ENCODE results near the gene GIGYF2.

Gene GIGYF2

DNA sequence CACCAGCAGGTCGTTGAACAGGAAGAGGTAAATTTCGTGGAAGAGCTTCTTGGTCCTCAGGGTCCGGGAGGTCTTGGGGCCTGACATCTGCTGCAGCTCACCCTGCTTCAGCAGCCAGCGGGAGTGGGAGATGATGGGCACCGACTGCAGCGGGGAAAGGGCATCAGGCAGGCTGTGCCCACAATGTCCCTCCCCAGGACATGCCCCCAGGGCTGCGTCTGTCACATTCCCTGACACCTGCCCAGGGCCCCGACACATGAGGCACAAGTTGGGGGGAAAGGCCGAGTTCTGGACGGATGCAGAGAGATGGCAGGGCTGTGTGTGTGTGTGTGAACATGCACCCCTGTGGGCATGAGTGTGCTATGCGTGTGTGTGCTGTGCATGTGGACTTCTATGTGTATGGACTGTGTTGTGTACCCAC is 186.9 kb downstream of the GIGYF2 start:
- no peak for DNase-seq

DNA sequence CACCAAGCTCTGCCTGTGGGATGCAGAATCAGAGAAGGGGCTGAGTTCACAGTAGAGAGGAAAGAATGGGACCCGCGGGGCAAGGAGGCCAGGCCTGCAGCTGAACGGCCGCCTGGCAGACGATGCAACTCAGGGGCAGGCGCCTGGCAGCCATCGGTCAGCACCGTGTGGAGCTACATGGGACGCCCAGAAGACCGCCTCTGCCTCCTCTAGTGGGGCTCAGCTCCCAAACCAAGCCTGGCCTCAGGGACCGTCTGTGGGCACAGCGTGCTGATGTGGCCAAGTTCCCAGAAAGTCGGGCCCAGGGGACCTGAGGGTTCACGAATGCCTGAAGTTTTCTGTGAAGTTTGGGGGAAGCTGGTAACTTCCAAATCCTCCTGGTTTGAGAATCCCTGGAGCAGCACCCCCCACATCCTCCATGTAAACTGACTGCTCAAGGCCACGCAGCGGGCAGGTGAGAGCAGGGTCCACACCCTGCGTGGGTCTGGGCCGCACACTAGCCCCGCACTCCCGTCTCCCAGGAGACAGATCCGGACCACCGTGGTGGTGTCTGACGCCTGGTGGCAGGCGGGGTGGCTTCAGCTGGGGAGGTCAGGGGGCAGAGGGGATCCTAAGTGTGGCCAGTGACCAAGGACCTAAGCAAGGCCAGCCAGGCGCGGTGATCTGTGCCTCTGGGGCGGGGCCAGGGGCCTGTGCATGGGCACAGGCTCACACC is 187.6 kb downstream of the GIGYF2 start:
- DNase-seq = no peak

DNA sequence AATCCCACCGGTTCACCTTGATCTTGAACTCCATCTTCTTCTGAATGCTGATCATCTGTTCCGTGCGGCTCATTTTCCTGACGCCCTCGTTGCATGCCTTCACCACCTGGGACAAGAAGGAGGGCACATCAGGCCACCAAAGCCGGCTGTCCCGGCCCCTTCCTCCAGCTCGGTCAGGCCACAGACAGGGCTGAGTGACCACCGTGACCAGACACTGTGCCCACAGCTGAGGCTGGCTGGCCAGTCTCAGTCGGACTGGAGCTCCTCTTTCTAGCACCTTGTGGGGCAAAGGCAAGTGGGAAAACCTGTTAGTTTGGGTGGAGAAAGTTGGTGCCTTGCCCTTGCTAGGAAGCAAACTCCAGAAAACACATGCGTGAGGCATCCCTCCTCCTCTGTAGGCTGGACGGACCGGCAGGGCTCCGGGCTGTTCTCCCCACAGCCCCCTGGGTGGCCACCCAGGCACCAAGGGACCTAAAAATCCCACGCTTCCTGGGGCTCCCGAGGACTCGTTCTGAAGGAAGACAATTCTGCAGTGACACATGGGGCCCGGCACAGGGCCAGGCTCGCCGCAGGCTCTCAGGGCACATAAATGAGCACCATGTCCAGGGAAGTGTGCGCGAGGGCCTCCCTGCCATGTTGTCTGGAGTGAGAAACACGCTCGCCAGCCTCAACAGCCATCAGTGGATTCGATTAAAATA is 188.3 kb downstream of the GIGYF2 start:
- no peak for DNase-seq

DNA sequence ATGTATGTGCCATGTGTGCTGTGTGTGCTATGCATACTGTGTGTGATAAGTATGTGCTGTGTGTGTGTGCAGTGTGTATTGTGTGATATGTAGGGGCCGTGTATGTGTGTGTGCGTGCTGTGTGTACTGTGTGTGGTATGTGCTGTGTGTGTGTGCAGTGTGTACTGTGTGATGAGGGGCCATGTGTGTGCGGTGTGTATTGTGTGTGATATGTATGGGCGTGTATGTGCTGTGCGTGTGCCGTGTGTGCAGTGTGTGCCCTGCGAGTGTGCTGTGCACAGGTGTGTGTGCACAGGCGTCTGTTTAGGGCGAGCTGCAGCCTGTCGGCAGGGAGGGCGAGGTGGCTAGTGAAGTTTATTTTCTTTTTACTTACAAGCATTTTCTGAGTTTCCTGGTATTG is 189.0 kb downstream of the GIGYF2 start:
- DNase-seq = no peak

DNA sequence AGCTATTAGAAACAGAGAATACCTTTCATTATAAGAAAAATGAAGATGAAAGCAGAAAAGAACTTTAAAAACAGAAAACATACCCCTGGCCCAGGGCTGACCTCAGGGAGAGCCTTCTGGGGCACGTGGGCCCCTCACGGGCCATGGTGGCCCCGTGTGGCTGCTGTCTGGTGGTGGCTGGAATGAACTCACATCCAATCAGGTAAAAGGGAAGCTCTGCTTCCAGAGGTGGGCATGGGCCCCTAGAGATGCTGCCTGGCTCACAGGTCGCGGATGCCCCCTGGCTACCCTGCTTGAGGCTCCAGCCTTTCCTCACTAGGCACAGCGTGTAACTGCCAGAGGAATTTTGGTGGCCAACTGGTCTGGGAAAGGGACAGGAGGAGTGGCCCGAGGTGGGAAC is 189.5 kb downstream of the GIGYF2 start:
- DNase-seq = no peak

DNA sequence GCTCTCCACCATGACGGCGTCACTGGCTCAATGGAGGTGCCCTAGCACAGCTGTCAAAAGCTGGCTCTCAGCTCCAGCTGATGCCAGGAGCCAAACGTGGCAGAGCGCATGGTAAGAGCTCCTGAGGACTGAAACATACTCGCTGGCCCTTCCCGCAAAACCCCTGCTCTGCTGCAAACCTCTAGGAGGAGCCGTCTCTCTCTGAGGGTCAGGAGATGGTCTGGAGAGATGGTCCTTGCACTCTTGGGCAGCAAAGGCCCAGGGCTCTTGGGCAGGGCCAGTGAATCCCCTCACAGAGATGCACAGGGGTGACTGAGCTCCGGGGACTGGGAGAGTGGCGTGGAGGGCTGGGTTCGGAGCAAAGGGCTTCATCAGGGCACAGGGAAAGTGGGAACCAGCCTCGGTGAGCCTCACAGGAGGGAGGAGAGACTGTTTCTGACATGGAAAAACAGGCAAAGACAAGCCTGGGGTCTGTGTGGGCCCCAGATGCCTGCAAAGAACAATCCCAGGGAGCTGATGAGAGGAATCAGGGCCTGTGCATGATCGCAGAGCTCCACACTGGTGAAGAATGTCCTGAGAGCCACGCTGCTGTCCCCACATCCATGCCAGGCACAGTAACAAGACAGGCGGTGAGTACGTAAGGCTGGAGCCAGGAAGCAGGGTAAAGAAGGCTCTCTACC is 190.2 kb downstream of the GIGYF2 start:
- DNase-seq = no peak

DNA sequence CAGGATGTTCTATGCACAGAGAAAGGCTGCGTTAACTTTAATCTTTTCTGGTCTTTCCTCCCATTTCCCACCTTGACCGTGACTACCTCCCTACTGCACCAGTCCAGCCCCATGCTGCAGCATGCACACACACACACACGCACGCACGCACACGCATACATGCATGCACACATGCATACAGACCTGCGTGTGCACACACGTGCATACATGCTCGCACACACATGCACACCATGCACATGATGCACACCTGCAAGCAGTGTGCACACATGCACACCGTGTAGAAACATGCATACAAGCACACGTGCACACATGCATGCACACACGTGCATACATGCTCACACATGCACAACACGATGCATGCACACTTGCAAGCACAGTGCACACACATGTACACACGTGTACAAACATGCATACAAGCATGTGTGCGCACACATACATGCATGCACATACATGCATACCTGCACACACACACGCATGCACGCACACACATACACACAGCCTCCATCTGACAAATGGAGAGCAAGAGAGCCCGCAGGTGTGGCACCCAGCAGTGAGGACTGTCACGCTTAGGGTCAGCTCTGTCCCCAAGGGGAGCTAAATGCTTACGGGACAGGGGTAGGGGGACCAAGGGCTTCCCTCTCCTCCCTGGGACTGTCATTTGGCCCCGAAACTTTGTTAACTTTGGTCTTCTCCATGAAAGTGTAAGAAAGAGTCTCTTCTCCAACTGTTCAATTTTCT is 191.1 kb downstream of the GIGYF2 start:
- no peak for DNase-seq

DNA sequence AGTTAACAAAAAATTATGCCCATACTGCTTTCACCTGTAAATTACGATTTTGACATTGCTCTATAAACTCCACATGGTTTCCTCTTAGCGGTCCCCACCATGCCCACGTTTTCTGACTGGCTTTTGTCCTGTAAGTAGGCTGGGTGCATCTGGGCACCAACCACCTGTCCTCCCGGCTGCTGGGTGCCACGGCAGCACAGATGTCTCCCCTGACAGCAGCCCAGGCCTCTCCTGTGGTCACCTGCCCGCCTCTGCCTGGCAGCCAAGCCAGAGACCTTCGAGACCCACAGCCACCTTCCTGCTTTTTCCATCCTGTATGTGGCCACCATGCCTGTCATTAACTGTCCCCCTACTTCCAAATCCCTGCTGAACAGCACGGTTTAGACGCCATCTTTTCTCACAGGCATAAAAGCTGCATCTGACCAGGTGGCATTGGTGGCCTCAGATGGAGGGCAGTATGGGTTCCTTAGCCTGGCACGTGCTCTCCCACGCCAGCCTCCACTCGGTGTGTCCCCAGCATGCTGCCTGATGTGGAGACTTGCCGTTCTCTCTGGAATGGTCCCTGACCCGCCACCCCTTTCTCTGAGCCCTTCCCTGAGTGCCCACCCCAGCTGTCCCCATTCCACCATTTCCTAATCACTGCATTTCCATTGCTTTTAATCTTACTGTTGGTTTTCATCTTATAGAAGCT is 191.9 kb downstream of the GIGYF2 start:
- no peak for DNase-seq

DNA sequence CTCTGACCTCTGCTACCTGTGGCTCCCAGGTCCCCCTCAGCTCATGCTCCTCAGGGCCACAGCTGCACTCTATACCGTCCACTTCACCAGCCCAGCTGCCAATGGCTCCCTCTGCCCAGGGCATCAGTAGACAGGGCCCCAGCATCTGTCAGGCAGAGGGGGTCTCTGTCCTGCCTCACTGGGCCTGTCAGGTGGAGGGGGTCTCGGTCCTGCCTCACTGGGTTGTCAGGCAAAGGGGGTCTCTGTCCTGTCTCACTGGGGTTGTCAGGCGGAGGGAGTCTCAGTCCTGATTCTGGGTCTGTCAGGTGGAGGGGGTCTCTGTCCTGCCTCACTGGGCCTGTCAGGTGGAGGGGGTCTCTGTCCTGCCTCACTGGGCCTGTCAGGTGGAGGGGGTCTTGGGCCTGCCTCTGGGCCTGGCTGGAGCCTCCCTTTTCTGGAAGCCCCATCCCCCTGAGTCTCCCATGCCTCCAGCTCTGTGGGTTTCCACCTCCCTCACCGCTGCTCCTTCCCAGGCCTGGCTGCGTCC is 192.8 kb downstream of the GIGYF2 start:
- DNase-seq = no peak

DNA sequence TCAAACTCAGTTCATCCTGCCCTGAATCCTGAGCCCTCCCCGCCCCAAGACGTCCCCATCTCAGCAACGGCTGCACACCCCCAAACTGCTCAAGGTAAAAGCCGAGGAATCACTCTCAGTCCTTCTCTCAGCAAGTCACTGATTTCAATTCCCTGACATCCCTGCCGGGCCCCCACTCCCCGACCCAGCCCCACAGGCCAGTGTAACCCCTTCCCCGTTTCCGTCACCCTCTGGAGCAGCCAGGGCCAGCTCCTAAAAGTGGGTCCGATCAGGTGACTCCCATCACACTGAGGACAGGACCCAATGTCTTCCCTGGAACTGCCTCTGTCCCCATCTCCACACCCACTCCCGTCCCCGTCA is 193.4 kb downstream of the GIGYF2 start:
- DNase-seq = no peak

DNA sequence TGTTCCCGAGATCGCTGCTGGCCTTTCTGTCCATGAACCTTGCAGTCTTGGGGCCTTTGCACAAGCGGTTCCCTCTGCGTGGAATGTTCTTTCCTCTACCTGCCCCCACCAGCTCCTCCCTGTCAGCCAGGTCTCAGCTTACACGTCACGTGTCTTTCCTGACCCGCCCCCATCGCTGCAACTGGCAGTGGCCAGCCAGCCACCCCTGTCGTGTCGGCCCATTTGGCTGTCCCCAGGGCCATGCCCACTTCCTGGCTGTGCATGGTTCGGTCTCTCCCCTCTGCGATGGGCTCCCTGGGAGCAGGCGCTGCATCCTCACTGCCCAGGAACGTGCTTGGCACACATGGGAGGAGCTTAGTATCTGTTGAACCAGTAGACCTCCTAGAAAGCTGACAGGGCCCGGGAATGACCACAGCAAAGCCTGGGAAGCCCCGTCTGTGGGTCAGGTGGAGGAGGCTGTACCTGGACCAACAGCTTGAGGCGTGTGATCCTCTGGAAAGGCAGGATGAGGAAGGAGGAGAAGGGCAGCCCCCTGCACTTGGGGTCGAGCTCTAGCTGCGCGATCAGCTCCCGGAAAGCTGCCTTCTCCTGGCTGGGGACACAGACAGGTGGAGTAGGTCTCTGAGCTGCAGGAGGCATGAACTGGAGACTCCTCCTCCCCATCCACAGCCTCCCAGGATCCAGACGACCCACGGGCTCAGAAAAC is 193.9 kb downstream of the GIGYF2 start:
- DNase-seq = no peak

DNA sequence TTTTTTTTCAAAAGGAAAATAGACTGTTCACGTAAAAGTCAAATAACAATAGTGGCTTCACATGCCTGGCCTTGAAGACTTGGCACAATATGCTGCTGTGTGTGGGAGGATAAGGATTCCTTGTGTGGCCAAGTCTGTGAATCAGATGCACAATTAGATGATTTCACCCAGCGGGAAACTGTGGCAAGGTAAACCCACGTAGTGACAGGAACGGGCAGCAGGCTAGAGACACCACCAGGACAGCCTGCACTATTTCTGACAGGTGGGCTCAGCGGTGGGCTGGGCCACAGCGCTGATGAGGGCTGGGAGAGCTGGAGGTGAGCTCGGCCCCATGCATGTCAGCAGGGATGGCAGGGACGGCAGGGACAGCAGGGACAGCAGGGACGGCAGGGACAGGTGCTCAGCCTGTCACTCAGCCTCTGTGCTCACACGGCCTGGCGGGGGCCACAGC is 194.5 kb downstream of the GIGYF2 start:
- no peak for DNase-seq

DNA sequence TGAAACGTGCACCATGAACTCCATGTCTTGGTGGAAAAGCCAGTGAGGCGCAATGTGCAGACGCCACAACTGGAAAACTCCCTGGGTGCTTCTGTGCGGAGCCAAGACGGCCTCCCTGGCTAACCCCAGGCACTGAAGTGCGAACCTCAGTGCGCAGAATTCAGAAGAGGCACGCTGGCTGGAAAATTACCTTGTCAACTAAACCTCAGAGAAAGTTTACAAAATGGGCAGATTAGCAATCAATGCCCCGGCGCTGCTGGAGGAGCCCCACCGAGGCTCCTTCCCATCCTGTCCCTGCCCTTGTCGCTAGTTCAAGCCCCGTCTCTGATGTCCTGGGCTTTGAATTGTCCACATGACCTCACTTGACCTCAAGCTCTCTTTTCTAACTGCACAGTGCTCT is 195.1 kb downstream of the GIGYF2 start:
- DNase-seq = no peak

DNA sequence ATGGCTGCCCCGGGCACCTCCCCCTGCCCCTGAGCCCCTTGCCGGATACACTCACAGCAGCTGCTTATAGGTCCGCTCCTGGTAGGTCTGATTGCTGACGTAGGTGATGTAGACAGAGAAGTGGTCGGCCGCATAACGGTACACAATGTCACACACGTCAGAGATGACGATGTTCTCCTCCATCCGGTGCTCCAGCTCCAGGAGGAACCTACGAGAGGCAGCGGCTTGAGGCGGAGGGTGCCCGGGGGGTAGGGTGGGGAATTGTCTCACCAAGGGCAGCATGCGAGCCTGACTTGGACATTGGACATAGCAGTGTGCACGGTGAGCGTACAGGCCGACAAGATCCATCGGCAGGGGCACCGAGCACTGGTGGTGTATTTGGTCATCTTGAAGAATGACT is 195.7 kb downstream of the GIGYF2 start:
- no peak for DNase-seq

DNA sequence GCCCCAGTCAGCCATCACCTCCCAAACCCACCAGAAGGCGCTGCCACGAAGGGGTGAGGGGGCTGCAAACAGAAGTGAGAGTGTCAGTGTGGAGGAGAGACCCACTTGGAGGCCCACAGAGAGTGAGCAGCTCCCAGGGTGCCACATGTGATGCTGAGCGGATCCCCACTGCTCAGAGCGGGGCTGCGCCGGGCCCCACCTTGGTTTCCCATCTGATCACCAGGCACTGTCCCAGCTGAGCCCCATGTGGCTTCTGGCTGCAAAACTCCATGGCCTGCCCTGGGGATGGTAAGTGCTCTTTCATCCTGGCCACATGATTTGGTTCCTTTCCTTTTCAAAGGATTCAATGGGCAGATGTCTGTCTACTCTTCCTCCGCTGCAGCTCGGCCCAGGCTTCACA is 196.7 kb downstream of the GIGYF2 start:
- no peak for DNase-seq

DNA sequence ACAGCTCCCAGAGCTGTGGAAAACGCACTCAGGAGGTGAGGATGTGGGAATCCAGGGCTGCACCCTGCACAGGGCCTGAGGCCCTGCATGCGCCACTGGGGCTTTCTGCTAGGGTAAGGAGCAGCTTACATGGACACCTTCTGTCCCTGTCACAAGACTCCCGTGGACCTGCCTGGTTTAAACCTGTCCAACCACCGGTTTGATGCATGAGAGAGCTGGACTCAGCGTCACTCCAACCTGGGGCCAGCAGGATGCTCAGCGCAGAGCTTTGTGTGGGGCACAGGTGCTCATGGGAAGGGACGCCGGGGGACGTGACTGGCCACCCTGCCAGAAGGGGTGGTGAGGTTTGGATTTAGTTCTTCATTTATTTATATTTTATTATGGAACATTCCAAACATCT is 197.1 kb downstream of the GIGYF2 start:
- DNase-seq = no peak

DNA sequence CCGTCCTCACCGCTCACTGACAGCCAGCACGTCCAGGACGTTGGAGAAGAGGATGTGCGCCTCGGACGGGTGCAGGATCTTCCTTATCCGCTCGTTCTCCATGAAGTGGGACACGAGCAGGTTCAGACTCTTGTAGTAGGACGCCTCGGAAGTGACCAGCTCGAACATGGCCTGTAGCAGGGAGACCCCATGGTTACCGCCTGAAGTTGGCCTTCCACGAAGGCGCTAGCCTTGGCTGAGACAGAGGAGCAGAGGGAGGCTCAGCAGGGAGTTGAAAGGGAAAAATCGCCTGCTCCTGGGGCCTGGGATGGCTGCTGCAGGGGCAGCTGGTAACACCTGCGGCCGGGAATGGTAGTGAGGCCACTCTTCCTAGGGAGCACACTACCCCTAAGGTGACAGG is 197.6 kb downstream of the GIGYF2 start:
- no peak for DNase-seq

DNA sequence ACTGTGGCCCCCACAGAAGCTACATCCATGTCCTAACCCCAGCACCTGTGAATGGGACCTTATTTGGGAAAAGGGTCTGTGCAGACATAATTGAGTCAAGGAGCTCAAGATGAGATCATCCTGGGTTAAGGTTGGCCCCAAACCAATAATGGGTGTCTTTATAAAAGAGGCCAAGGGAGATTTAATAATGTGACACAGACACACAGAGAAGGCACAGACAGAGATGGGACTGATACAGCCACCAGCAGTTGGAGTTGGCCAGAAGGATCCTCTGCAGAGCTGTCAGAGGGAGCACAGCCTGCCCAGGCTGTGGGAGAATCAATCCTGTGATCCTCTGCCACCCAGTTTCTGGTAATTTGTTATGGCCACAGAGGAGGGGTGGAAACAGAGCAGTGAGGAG is 199.0 kb downstream of the GIGYF2 start:
- no peak for DNase-seq

DNA sequence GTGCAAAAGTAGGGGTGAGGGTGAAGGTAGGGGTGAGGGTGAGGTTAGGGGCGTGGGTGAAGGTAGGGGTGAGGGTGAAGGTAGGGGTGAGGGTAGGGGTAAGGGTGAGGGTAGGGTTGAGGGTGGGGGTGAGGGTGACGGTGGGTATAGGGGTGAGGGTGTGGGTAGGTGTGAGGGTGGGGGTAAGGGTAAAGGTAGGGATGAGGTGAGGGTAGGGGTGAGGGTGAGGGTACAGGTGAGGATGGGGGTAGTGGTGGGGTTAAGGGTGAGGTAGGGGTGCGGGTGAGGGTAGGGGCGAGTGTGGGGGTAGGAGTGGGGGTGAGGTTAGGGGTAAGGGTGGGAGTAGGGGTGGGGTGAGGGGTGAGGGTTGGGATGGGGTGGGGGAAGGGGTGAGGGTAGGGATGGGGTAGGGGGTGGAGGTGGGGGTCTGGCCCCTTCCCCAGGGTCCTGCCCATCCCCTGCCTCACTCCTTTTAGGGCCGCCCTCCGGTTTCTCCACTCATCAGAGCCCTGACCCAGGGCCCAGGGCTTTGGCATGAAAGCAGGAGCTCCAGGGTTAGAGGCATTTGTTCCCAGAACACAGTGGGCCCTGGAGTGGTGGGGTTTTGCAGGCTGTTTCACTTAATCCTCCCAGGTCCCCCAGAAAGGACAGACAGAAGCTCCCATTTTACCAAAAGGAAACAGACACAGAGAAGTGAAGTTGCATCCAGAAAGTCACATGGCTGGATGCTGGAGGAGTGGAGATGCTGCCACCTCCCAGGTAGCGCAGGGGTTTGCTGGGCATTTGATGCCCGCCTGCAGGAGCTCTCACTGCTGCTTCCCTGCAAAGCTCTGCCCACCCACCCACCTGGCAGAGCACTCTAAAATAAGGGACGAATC is 199.8 kb downstream of the GIGYF2 start:
- DNase-seq = no peak

DNA sequence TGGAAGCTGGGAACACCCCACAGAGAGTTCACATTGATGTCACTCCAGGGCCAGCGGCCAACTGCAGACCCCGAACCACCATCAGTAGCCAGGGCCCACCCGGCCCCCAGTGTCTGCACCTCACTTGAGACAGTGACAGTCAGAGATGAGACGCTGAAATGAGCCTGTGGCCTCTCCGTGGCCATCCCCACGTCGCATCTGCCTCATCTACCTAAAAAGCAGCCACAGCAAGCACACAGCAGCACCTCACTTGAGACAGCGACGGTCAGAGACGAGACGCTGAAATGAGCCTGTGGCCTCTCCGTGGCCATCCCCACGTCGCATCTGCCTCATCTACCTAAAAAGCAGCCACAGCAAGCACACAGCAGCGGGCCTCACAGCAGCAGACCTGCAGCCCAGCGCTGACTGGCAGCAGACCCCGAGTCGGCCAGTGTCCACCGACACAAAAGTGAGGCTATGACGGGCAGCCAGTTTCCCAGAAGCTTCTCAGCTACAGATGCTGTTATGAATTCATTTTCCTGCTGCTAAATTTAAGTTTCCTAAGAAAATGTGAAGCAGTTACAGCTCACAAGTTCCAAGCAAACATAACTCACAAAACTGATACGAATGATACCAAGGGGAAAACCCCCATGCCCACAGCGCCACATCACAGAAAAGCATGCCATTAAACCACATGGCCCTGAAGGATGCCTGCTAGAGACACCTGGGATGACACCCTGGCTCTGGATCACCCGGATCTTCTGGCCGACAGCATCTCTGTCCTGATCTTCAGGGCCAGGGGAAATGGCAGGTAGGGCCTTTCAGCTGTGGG is 200.7 kb downstream of the GIGYF2 start:
- DNase-seq = no peak
